Brain microvascular endothelial cell (primary cell): ENCODE measurements around the gene VPS11.
A peak's percentile ranks its signal among the peaks of the same experiment; 100 is the strongest.
"Not testable (repeated sequence)": the region's sequence is repeated elsewhere in the genome, so short reads cannot be mapped to it uniquely, and the experiment has no call there.

Experiments used
- DNase-seq: peaks from one replicate; pipeline ENCODE4 v3.0.0-alpha.2; 2020
- H3K27ac ChIP-seq: fragments of 250-450 bp; sonication (Bioruptor Pico); 2 replicates; pipeline ENCODE4 v1.5.1; 2020; ENCODE audit warnings: mild to moderate bottlenecking, moderate library complexity
- H3K27me3 ChIP-seq: fragments of 250-450 bp; sonication (Bioruptor Pico); replicated peaks from 2 replicates; pipeline ENCODE4 v1.5.1; 2020; ENCODE audit warnings: mild to moderate bottlenecking
- H3K36me3 ChIP-seq: fragments of 250-450 bp; sonication (Bioruptor Pico); replicated peaks from 2 replicates; pipeline ENCODE4 v1.5.1; 2020; ENCODE audit warnings: mild to moderate bottlenecking
- H3K4me3 ChIP-seq: 2 replicates; pipeline ENCODE4 v1.5.1; 2011; ENCODE audit warnings: low read depth, mild to moderate bottlenecking, control low read depth, low read length, moderate library complexity
- in situ Hi-C: cut with HindIII; loops from 2 replicates; pipeline ENCODE4 v1.10.0; 2017; ENCODE audit warnings: low sequenced_read_pairs, low pct_ligation_motif_present
- TF ChIP-seq, protein P1 (sequence below): IDR thresholded peaks from 2 replicates; pipeline ENCODE4 v1.5.1; 2011; ENCODE audit warnings: low read depth, mild to moderate bottlenecking, moderate library complexity, low read length, control low read depth, inconsistent platforms; ENCODE audit errors: missing control alignments

VPS11 gene

DNA sequence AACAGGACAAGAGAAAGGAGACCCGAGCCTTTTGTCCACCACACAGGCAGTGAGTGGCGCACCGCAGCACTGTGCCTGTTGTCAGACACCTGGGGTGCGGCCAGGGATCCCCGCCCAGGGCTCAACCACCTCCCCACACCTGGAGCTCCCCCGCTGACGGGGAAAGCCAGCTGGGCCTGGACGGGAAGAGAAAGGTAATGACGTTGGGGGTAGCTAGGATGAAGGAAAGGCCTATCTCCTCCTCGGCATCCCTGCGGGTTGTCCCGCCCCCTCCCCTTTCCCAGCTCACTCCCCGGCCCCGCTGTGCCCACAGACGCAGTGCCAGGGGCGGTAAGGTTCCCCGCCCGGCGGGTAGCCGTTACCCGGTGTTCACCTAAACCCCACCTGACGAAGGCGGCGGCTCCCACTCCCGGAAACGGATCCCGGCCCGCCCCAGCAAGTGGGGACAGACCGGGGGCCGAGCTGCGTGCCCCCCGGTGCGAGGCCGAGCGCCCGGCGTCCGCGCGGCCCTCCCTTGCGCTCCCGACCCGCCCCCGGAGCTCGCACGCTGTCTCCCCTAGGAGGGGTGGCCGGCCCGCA, 11.1 kb upstream of the VPS11 start:
- peaks cover 39% of the 10 kb centered on the region for H3K36me3 ChIP-seq
- in situ Hi-C loops, result no loop called here

DNA sequence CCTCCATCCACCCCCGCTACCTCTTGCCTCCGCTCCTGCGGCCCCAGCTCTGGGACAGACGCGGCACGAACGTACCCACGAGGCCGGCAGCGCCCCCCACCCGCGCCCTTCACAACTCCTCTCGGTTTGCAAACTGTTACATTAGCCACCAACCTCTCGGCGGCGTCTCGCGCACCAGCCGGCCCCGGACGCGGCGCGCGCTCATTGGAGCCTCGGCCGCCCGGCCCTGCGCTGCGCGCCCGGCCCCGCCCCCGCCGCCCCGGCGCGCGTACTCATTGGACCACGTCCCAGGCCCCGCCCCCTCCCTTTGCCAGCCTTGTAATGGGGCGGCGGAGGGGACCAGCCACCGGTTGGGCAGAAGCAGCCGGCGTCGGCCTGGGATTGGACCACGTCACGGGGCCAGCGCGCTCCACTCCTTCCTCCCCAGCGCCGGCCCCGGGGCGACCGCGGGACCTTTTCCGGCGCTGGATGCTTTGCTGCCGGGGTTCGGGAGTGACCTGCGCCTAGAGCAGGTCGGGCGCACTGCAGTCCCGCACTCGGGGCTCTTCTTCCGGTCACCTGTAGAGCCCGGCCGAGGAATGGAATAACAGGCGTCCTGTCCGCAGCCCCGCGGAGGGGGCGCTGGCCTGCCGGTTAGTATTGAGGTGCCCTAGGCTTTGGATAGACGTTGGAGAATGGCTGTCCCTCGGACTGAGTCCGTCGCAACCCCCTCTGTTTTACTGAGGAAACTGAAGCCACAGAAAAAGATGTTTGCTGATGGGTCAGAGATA, 10.4 kb upstream of the VPS11 start, which contains the start of gene HYOU1:
Gene HYOU1 (minus strand): TSS at position 206 of the 770 bp plus-strand sequence. CDS start 1,045 bp downstream, outside the sequence.
- Histone ChIP-seq H3K27me3 (no peaks in the 10 kb centered on the region), H3K4me3 (peak within 1 kb of the TSS; percentile 89), H3K36me3 (peaks cover 32% of the 10 kb centered on the region), H3K27ac (peak within 1 kb of the TSS; percentile 84)
- TF ChIP-seq, protein P1, sequence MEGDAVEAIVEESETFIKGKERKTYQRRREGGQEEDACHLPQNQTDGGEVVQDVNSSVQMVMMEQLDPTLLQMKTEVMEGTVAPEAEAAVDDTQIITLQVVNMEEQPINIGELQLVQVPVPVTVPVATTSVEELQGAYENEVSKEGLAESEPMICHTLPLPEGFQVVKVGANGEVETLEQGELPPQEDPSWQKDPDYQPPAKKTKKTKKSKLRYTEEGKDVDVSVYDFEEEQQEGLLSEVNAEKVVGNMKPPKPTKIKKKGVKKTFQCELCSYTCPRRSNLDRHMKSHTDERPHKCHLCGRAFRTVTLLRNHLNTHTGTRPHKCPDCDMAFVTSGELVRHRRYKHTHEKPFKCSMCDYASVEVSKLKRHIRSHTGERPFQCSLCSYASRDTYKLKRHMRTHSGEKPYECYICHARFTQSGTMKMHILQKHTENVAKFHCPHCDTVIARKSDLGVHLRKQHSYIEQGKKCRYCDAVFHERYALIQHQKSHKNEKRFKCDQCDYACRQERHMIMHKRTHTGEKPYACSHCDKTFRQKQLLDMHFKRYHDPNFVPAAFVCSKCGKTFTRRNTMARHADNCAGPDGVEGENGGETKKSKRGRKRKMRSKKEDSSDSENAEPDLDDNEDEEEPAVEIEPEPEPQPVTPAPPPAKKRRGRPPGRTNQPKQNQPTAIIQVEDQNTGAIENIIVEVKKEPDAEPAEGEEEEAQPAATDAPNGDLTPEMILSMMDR, result peak; percentile 51
- in situ Hi-C loops, result no loop called here
- peak; percentile 96 for DNase-seq

More for the DNA sequence above, 11.1 kb upstream of the VPS11 start:
- H3K27me3 ChIP-seq, result no peaks in the 10 kb centered on the region
- no peak for DNase-seq
- H3K4me3 ChIP-seq, result peak overlapping the region; percentile 89
- TF ChIP-seq, protein P1, result no peak
- H3K27ac ChIP-seq, result peak overlapping the region; percentile 84

DNA sequence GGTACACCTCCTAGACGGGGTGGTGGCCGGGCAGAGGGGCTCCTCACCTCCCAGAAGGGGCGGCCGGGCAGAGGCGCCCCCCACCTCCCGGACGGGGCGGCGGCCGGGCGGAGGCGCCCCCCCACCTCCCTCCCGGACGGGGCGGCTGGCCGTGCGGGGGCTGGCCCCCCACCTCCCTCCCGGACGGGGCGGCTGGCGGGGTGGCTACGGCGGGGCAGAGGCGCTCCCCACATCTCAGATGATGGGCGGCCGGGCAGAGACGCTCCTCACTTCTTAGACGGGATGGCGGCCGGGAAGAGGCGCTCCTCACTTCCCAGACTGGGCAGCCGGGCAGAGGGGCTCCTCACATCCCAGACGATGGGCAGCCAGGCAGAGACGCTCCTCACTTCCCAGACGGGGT, 8.5 kb upstream of the VPS11 start:
- in situ Hi-C loops, H3K27ac ChIP-seq, H3K27me3 ChIP-seq, H3K4me3 ChIP-seq, DNase-seq: not testable (repeated sequence)
- peaks cover 14% of the 10 kb centered on the region for H3K36me3 ChIP-seq

DNA sequence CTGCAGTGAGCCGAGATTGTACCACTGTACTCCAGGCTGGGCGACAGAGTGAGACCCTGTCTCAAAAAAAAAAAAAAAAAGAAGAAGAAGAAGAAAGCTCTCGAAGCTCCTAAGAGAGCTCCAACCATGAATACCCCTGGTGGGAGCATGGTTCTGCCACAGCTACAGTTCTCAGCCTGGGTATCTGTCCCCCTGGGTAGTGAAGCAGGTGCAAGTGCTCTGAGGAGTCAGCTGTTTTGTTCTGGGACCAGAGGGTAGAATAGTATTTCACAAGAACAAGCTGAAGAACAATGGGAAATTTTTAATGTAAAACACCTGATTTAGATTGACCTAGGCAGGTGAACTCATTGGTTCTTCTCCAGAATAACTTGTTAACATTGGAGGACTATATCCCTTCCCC, 6.4 kb upstream of the VPS11 start:
- H3K36me3 ChIP-seq, result no peaks in the 10 kb centered on the region
- H3K27me3 ChIP-seq, result no peaks in the 10 kb centered on the region
- H3K27ac ChIP-seq, result no peak overlapping the region
- no peak overlapping the region for H3K4me3 ChIP-seq
- in situ Hi-C loops, result no loop called here
- no peak for DNase-seq
- TF ChIP-seq, protein P1, result no peak

DNA sequence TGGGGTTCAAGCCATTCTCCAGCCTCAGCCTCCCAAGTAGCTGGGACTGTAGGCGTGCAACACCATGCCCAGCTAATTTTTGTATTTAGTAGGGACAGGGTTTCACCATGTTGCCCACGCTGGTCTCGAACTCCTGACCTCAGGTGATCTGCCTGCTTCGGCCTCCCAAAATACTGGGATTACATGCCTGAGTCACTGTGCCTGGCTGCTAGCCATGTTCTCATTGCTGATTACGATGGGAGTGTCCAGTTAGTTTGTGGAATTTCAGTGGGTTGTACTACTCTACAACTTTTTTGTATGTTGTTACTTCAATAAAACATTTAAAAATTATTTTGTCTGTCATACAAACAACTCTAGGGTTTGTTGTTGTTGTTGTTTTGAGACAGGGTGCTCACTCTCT, 4.8 kb upstream of the VPS11 start:
- no peak overlapping the region for H3K27ac ChIP-seq
- DNase-seq, result peak; percentile 51
- TF ChIP-seq, protein P1, result no peak
- no peak overlapping the region for H3K4me3 ChIP-seq
- in situ Hi-C loops, result no loop called here
- H3K36me3 ChIP-seq, result no peaks in the 10 kb centered on the region
- no peaks in the 10 kb centered on the region for H3K27me3 ChIP-seq

DNA sequence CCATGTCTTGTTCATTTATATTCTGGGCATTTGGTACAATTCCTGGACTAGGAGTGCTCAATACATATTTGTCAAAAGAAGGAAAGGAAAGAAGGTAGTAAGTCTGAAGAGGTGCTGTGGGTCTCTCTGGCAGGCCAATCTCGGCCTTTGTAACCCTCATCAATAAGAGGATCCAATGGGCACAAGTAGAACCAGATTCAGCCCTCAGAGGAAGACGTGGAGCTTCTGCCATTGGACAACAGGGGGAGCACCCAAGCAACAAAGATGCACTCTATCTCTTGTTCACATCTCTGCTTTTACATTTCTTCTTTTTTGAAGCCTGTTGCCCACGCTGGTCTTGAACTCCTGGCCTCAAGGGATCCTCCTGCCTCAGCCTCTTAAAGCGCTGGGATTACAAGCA, 2.2 kb upstream of the VPS11 start:
- H3K4me3 ChIP-seq, result no peak overlapping the region
- peaks cover 3% of the 10 kb centered on the region for H3K36me3 ChIP-seq
- in situ Hi-C loops, result no loop called here
- TF ChIP-seq, protein P1, result peak; percentile 78
- H3K27ac ChIP-seq, result no peak overlapping the region
- no peaks in the 10 kb centered on the region for H3K27me3 ChIP-seq
- DNase-seq, result peak; percentile 31
